T-cell (primary cell): ENCODE results near the gene SACM1L. TPM values are rescaled to one million over a fixed set of nuclear protein-coding genes. Genes with fewer than 3 reads are reported as not detected.

Experiments used
- ATAC-seq, 4 experiments: fragments of 200-7000 bp in 3 of 4; fragments of 150-1000 bp in 1 of 4; cut with Tn5 transposase; replicated peaks in 1 of 4; 1 replicate in 3 of 4; 2 replicates in 1 of 4; pipeline ENCODE4 v1.10.0; 2021; ENCODE audit warnings: moderate library complexity in 3 of 4, mild to moderate bottlenecking in 2 of 4, moderate number of reproducible peaks in 1 of 4
- CTCF ChIA-PET, 2 donors: fragments of 300-600 bp; sonication (Branson Sonifier 250); formaldehyde crosslinking; loops; one replicate each; lab custom pipeline; 2022; ENCODE audit warnings: antibody characterized with exemption in 2 of 2; lab: Charles Lee
- POLR2A ChIA-PET, 2 donors: fragments of 300-600 bp; sonication (Branson Sonifier 250); formaldehyde crosslinking; loops; one replicate each; lab custom pipeline; 2022; ENCODE audit warnings: antibody characterized with exemption in 2 of 2; lab: Charles Lee
- DNase-seq, 35 experiments: peaks; one replicate each; pipeline versions ENCODE4 v3.0.0 to v3.0.0-alpha.2; 2013 to 2023
- H3K27ac ChIP-seq: one replicate; pipeline ENCODE4 v1.5.1; 2013; ENCODE audit warnings: low read length
- H3K27me3 ChIP-seq, 2 experiments: replicated peaks in 1 of 2; 1 replicate in 1 of 2; 2 replicates in 1 of 2; pipeline versions ENCODE4 v1.6.1 to v1.7.0; 2013; ENCODE audit warnings: low read length in 1 of 2, mixed read lengths in 1 of 2; ENCODE audit not compliant: control insufficient read depth in 2 of 2, insufficient read depth in 2 of 2; ENCODE audit errors: extremely low read depth in 1 of 2
- H3K36me3 ChIP-seq, 2 donors: 1 replicate in 1 of 2; 2 replicates in 1 of 2; pipeline versions ENCODE4 v1.6.1 to v1.7.0; 2013; ENCODE audit warnings: low read length in 1 of 2; ENCODE audit not compliant: control insufficient read depth in 2 of 2, insufficient read depth in 1 of 2; ENCODE audit errors: extremely low read depth in 1 of 2
- H3K4me1 ChIP-seq, 2 experiments: 1 replicate in 1 of 2; 2 replicates in 1 of 2; pipeline versions ENCODE4 v1.6.1 to v1.7.0; 2013; ENCODE audit warnings: low read length in 2 of 2, mixed read lengths in 1 of 2; ENCODE audit not compliant: insufficient read depth in 2 of 2, control insufficient read depth in 1 of 2; ENCODE audit errors: extremely low read depth in 1 of 2
- H3K4me3 ChIP-seq, 2 donors: 1 replicate in 1 of 2; 2 replicates in 1 of 2; pipeline versions ENCODE4 v1.5.1 to v1.7.0; 2013; ENCODE audit warnings: mild to moderate bottlenecking in 2 of 2, low read length in 1 of 2, moderate library complexity in 1 of 2; ENCODE audit not compliant: control insufficient read depth in 1 of 2; ENCODE audit errors: extremely low read depth in 1 of 2
- H3K9me3 ChIP-seq: 2 replicates; pipeline ENCODE4 v1.7.0; 2013
- H3K27ac Mint-ChIP-seq, 2 donors: one replicate each; pipeline ENCODE4 v1.8.0; 2020 to 2021; ENCODE audit warnings: mild to moderate bottlenecking in 2 of 2, mixed read lengths in 2 of 2
- H3K27me3 Mint-ChIP-seq, 2 donors: one replicate each; pipeline ENCODE4 v1.8.0; 2021 to 2022; ENCODE audit warnings: mixed read lengths in 2 of 2
- H3K36me3 Mint-ChIP-seq: one replicate; pipeline ENCODE4 v1.8.0; 2021; ENCODE audit warnings: mixed read lengths
- H3K4me1 Mint-ChIP-seq, 3 donors: one replicate each; pipeline ENCODE4 v1.8.0; 2020 to 2022; ENCODE audit warnings: mixed read lengths in 3 of 3, mild to moderate bottlenecking in 1 of 3
- H3K4me3 Mint-ChIP-seq, 3 donors: one replicate each; pipeline ENCODE4 v1.8.0; 2020 to 2022; ENCODE audit warnings: mild to moderate bottlenecking in 3 of 3, mixed read lengths in 3 of 3, moderate library complexity in 3 of 3
- H3K9me3 Mint-ChIP-seq, 3 donors: one replicate each; pipeline ENCODE4 v1.8.0; 2020 to 2022; ENCODE audit warnings: mixed read lengths in 3 of 3
- WGBS: methylation state at CpG from one replicate; pipeline ENCODE4 v1.1.5; 2013; ENCODE audit warnings: missing lambda C conversion rate; ENCODE audit not compliant: insufficient coverage; 5-methylcytosine and 5-hydroxymethylcytosine counted together
- total RNA-seq, 35 experiments: library from RNA in 6 of 35; stranded (reverse) in 6 of 35; fragments of 120-200 nt in 1 of 35; gene quantifications; one replicate each; pipeline versions ENCODE4 v1.2.1 to v1.2.4 and lab custom pipeline; 2013 to 2026

The SACM1L gene
- total RNA-seq, 5 donors from 2014 or later (not counting 1 experiment from before 2014, with no cell fraction given), result 62.8 to 81.5 (median 69.1) TPM

DNA sequence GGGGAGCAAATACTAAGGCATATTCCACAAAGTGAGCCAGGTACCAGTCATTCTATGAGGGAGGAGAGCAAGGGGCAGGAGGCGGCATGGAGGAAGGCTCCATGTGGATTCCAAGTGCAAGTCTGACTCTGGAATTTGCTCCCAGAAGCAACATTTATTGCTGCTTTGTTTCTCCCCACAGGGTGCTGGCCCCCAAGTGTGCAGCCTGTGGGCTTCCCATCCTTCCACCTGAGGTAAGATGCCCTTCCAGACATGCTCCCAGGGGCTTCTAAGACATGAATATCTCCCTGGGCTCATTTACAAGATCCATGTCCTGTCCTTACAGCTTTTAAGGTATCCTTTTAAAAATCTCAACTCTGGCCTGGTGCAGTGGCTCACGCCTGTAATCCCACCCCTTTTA is 15.9 kb upstream of the SACM1L start:
- Histone ChIP-seq H3K27ac (no peak overlapping the region), H3K9me3 (no peaks in the 10 kb centered on the region), H3K27me3 (no peaks in the 10 kb centered on the region), H3K36me3 (peaks cover 4 to 64% of the 10 kb centered on the region in 2 donors), H3K4me3 (no peak overlapping the region), H3K4me1 (peaks cover 13 to 23% of the 10 kb centered on the region in 2 experiments)
- no peak for ATAC-seq
- ChIA-PET CTCF (interaction anchor here in 1 of 2 donors (1.5 kb wide), 1 partner anchor 14 kb away, joined by 8 read pairs; no protein-coding TSS in a partner anchor), POLR2A (interaction anchor here in 1 of 2 donors (0.6 kb wide), 1 partner anchor 169 kb away, joined by 4 read pairs; no protein-coding TSS in a partner anchor)
- peaks cover 16 to 25% (median 21%) of the 10 kb centered on the region in 3 donors for H3K4me1 Mint-ChIP-seq
- 100% methylated on average over 1 of the region's 2 CpGs for WGBS
- peaks cover 41% of the 10 kb centered on the region for H3K36me3 Mint-ChIP-seq
- no peaks in the 10 kb centered on the region for H3K9me3 Mint-ChIP-seq
- no peaks in the 10 kb centered on the region for H3K27me3 Mint-ChIP-seq
- DNase-seq, result no peak
- peak overlapping the region in 1 of 2 donors; percentile 54 for H3K27ac Mint-ChIP-seq
- no peak overlapping the region for H3K4me3 Mint-ChIP-seq

DNA sequence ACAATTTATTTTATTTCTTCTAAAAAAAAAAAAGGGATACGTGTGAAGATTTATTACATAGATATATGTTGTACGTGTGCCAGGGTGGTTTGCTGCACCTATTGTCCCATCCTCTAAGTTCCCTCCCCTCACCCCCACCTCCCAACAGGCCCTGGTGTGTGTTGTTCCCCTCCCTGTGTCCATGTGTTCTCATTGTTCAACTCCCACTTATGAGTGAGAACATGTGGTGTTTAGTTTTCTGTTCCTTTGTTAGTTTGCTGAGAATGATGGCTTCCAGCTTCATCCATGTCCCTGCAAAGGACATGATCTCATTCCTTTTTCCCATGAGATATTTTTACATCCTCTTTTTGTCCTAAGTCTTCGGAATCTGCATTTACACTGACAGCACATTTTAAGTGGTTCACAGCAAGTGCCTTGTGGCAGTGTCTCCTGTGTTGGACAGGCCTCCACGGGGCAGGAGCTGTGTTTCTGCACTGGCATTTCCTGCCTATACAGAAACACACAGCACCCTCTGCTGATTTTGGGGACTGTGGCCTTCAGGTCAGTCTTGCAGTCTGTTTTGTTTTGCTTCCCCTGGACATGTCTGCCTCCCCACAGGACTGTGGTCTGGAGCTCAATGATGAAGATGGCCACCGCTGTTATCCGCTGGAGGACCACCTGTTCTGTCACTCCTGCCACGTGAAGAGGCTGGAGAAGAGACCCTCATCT is 12.7 kb upstream of the SACM1L start:
- no peaks in the 10 kb centered on the region for H3K9me3 Mint-ChIP-seq
- ChIA-PET CTCF (interaction anchor here (0.8 to 2.3 kb wide), 4 partner anchors 15 to 28 kb away, joined by 3 to 11 read pairs (median 6); no protein-coding TSS in a partner anchor), POLR2A (interaction anchor here in 1 of 2 donors (1.3 kb wide), 1 partner anchor 13 kb away, joined by 3 read pairs; the partner anchor contains the start of gene SACM1L)
- Histone ChIP-seq H3K4me3 (peak overlapping the region; percentile 29 to 53), H3K27ac (peak overlapping the region; percentile 81), H3K27me3 (no peaks in the 10 kb centered on the region), H3K9me3 (no peaks in the 10 kb centered on the region), H3K4me1 (peaks cover 18 to 26% of the 10 kb centered on the region in 2 experiments), H3K36me3 (peaks cover 3 to 52% of the 10 kb centered on the region in 2 donors)
- peaks cover 16 to 31% (median 21%) of the 10 kb centered on the region in 3 donors for H3K4me1 Mint-ChIP-seq
- peaks cover 31% of the 10 kb centered on the region for H3K36me3 Mint-ChIP-seq
- WGBS, result 32% methylated on average over 2 of the region's 7 CpGs
- H3K27ac Mint-ChIP-seq, result peak overlapping the region; percentile 96 to 98
- ATAC-seq, result peak; percentile 34 to 44 (median 39)
- no peaks in the 10 kb centered on the region for H3K27me3 Mint-ChIP-seq
- peak in 1 of 35 experiments; percentile 17 for DNase-seq
- H3K4me3 Mint-ChIP-seq, result peak overlapping the region; percentile 58 to 76 (median 69)

- Histone ChIP-seq H3K4me3 (peak overlapping the region; percentile 29 to 53), H3K36me3 (peaks cover 3 to 46% of the 10 kb centered on the region in 2 donors), H3K27ac (peak overlapping the region; percentile 81), H3K4me1 (peaks cover 18 to 26% of the 10 kb centered on the region in 2 experiments), H3K27me3 (no peaks in the 10 kb centered on the region), H3K9me3 (no peaks in the 10 kb centered on the region)
- peak overlapping the region; percentile 58 to 76 (median 69) for H3K4me3 Mint-ChIP-seq
- peak; percentile 97 to 100 (median 100) for ATAC-seq
- 0% methylated on average over 1 of the region's 5 CpGs for WGBS
- no peaks in the 10 kb centered on the region for H3K9me3 Mint-ChIP-seq
- ChIA-PET POLR2A (interaction anchor here (0.6 to 1.3 kb wide), 2 partner anchors 9 to 12 kb away, joined by 3 to 8 read pairs; partner anchors contain the start of gene SACM1L (in 1 of the 2)), CTCF (interaction anchor here (0.7 to 2.3 kb wide), 6 partner anchors 10 to 28 kb away, joined by 3 to 11 read pairs (median 5); no protein-coding TSS in a partner anchor)
- DNase-seq, result peak; percentile 51 to 83 (median 71)
- peak overlapping the region; percentile 96 to 98 for H3K27ac Mint-ChIP-seq
- H3K36me3 Mint-ChIP-seq, result peaks cover 31% of the 10 kb centered on the region
- peaks cover 16 to 31% (median 21%) of the 10 kb centered on the region in 3 donors for H3K4me1 Mint-ChIP-seq
- H3K27me3 Mint-ChIP-seq, result no peaks in the 10 kb centered on the region
Measured at GRCh38 chr3:45677033-45677446, 12.2 kb upstream of the SACM1L start.

- Mint-ChIP-seq H3K4me1 (peaks cover 16 to 31% (median 21%) of the 10 kb centered on the region in 3 donors), H3K36me3 (peaks cover 28% of the 10 kb centered on the region), H3K27me3 (no peaks in the 10 kb centered on the region), H3K9me3 (no peaks in the 10 kb centered on the region), H3K27ac (peak overlapping the region; percentile 96 to 98), H3K4me3 (peak overlapping the region in 2 of 3 donors; percentile 17 to 76)
- no peak overlapping the region for H3K4me3 ChIP-seq
- no peaks in the 10 kb centered on the region for H3K9me3 ChIP-seq
- 100% methylated on average over 1 of the region's 10 CpGs for WGBS
- CTCF ChIA-PET, result interaction anchor here (0.7 to 2.3 kb wide), 5 partner anchors 11 to 27 kb away, joined by 3 to 11 read pairs (median 6); no protein-coding TSS in a partner anchor
- H3K27me3 ChIP-seq, result no peaks in the 10 kb centered on the region
- peaks cover 18 to 26% of the 10 kb centered on the region in 2 experiments for H3K4me1 ChIP-seq
- ATAC-seq, result no peak
- no peak overlapping the region for H3K27ac ChIP-seq
- POLR2A ChIA-PET, result interaction anchor here in 1 of 2 donors (0.6 kb wide), 1 partner anchor 8 kb away, joined by 8 read pairs; no protein-coding TSS in a partner anchor
- peaks cover 3 to 40% of the 10 kb centered on the region in 2 donors for H3K36me3 ChIP-seq
- no peak for DNase-seq
Measured at GRCh38 chr3:45677841-45678240, 11.4 kb upstream of the SACM1L start.

- no CpG with 5 or more reads among the region's 8 CpGs for WGBS
- DNase-seq, result peak in 1 of 35 experiments; percentile 19
- H3K36me3 ChIP-seq, result peaks cover 0 to 23% of the 10 kb centered on the region in 2 donors
- Mint-ChIP-seq H3K4me3 (no peak overlapping the region), H3K27ac (peak overlapping the region; percentile 58 to 69), H3K36me3 (peaks cover 18% of the 10 kb centered on the region), H3K27me3 (no peaks in the 10 kb centered on the region), H3K4me1 (peaks cover 24 to 37% (median 26%) of the 10 kb centered on the region in 3 donors), H3K9me3 (no peaks in the 10 kb centered on the region)
- peaks cover 20 to 26% of the 10 kb centered on the region in 2 experiments for H3K4me1 ChIP-seq
- no peak overlapping the region for H3K27ac ChIP-seq
- ChIA-PET CTCF (no interaction called here), POLR2A (no interaction called here)
- no peak for ATAC-seq
- no peaks in the 10 kb centered on the region for H3K9me3 ChIP-seq
- no peak overlapping the region for H3K4me3 ChIP-seq
- no peaks in the 10 kb centered on the region for H3K27me3 ChIP-seq
Measured at GRCh38 chr3:45679805-45680204, 9.4 kb upstream of the SACM1L start.

- H3K27me3 ChIP-seq, result no peaks in the 10 kb centered on the region
- Mint-ChIP-seq H3K9me3 (no peaks in the 10 kb centered on the region), H3K4me3 (no peak overlapping the region), H3K27ac (no peak overlapping the region), H3K36me3 (peaks cover 17% of the 10 kb centered on the region), H3K27me3 (no peaks in the 10 kb centered on the region), H3K4me1 (peaks cover 30 to 38% (median 32%) of the 10 kb centered on the region in 3 donors)
- 100% methylated on average over 1 of the region's 1 CpG for WGBS
- ATAC-seq (no peak), DNase-seq (no peak)
- H3K4me3 ChIP-seq, result no peak overlapping the region
- H3K9me3 ChIP-seq, result no peaks in the 10 kb centered on the region
- H3K4me1 ChIP-seq, result peaks cover 20 to 21% of the 10 kb centered on the region in 2 experiments
- H3K27ac ChIP-seq, result no peak overlapping the region
- ChIA-PET CTCF (interaction anchor here in 1 of 2 donors (0.8 kb wide), 1 partner anchor 21 kb away, joined by 4 read pairs; no protein-coding TSS in a partner anchor), POLR2A (interaction anchor here in 1 of 2 donors (0.6 kb wide), 1 partner anchor 13 kb away, joined by 3 read pairs; no protein-coding TSS in a partner anchor)
- peaks cover 0 to 21% of the 10 kb centered on the region in 2 donors for H3K36me3 ChIP-seq
Measured at GRCh38 chr3:45681221-45681620, 8.0 kb upstream of the SACM1L start.
